ENCODE measurements around the gene LHFPL6. TPM values are rescaled to one million over a fixed set of nuclear protein-coding genes. Genes with fewer than 3 reads are reported as not detected.

LHFPL6 gene
- total RNA-seq, 4 donors from 2014 or later = 40.2 to 77.5 (median 66.6) TPM

DNA sequence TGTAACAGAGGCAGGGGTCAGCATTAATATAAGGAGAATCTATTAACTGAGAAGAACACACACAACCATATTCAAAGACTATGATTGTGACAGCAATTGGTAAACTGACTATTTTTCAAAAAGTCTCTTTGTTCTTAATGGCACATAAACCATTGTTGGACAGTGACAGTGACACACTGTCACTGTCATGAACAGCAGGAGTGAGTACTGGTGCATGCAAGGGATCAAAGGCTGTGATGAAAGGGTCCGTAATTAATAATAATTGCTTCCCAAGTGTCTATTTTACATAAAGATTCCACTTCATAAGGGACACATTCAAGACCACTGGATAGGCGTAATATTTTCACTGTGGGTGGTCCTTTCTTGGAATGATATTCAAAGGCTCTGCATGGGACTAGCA is 50.7 kb downstream of the LHFPL6 start:
- no peak overlapping the region for H3K27ac ChIP-seq
- H3K4me1 ChIP-seq = no peaks in the 10 kb centered on the region
- H3K4me3 ChIP-seq = no peak overlapping the region
- peaks cover 0 to 4% of the 10 kb centered on the region in 2 donors for H3K36me3 ChIP-seq
- TF ChIP-seq POLR2AphosphoS5 (IDR thresholded peaks at IDR 0.05) = no peak
- TF ChIP-seq, protein P1, sequence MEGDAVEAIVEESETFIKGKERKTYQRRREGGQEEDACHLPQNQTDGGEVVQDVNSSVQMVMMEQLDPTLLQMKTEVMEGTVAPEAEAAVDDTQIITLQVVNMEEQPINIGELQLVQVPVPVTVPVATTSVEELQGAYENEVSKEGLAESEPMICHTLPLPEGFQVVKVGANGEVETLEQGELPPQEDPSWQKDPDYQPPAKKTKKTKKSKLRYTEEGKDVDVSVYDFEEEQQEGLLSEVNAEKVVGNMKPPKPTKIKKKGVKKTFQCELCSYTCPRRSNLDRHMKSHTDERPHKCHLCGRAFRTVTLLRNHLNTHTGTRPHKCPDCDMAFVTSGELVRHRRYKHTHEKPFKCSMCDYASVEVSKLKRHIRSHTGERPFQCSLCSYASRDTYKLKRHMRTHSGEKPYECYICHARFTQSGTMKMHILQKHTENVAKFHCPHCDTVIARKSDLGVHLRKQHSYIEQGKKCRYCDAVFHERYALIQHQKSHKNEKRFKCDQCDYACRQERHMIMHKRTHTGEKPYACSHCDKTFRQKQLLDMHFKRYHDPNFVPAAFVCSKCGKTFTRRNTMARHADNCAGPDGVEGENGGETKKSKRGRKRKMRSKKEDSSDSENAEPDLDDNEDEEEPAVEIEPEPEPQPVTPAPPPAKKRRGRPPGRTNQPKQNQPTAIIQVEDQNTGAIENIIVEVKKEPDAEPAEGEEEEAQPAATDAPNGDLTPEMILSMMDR (IDR thresholded peaks at IDR 0.05) = no peak
- no peak for TF ChIP-seq EP300 (IDR thresholded peaks at IDR 0.05)
- no peak for TF ChIP-seq POLR2A (IDR thresholded peaks at IDR 0.05)
- no peak for ATAC-seq
- no peaks in the 10 kb centered on the region for H3K27me3 ChIP-seq
- no peaks in the 10 kb centered on the region for H3K9me3 ChIP-seq
- 78 to 96% methylated on average over 2 of the region's 2 CpGs for WGBS, 2 donors (ENCODE audit: low coverage in 1 of 2)

DNA sequence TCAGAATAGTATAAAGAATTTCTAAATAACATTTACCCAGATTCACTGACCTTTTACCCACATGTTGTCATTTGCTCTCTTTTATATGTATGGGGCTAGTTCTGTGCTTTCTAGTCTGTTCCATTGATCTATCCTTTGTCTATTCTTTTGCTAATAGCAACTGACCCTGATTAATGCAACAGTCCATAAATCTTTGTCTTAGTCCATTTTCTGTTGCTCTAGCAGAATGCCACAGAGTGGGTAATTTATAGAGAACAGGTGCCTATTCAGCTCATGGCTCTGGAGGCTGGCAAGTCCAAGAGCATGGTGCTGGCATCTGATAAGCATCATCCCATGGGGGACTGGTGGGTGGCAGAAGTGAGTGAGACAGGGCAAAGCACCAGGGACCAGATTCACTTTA is 52.1 kb downstream of the LHFPL6 start:
- no peak for ATAC-seq
- Histone ChIP-seq H3K9me3 (no peaks in the 10 kb centered on the region), H3K4me3 (no peak overlapping the region), H3K27me3 (no peaks in the 10 kb centered on the region), H3K36me3 (peaks cover 0 to 4% of the 10 kb centered on the region in 2 donors), H3K27ac (no peak overlapping the region), H3K4me1 (no peaks in the 10 kb centered on the region)
- TF ChIP-seq POLR2AphosphoS5 (IDR thresholded peaks at IDR 0.05) (no peak), EP300 (IDR thresholded peaks at IDR 0.05) (no peak), POLR2A (IDR thresholded peaks at IDR 0.05) (no peak)
- TF ChIP-seq, protein P1 (IDR thresholded peaks at IDR 0.05) = no peak

DNA sequence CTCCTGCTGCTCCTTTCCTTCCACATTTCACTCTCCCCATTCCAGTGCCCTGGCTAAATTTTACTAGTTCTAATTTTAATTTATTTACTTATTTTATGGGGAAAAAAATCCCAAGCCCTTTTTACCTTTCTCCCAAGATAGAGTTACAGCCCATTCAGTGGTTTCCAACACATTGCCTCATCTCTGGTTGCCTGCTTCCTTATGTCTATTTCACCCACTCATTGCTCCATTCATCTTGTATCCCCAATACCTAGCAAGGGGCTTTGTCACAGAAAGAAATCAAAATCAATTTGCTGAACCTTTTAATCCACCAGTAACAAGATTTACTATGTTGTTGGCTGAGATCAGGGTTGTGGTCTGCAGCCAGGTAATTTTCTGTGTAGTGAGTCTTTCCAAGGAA is 55.9 kb downstream of the LHFPL6 start:
- Histone ChIP-seq H3K36me3 (no peaks in the 10 kb centered on the region), H3K4me3 (no peak overlapping the region), H3K27me3 (no peaks in the 10 kb centered on the region), H3K27ac (no peak overlapping the region), H3K9me3 (no peaks in the 10 kb centered on the region), H3K4me1 (no peaks in the 10 kb centered on the region)
- ATAC-seq = no peak
- TF ChIP-seq POLR2A (IDR thresholded peaks at IDR 0.05) = no peak
- TF ChIP-seq, protein P1 (IDR thresholded peaks at IDR 0.05) = no peak
- no peak for TF ChIP-seq POLR2AphosphoS5 (IDR thresholded peaks at IDR 0.05)
- no peak for TF ChIP-seq EP300 (IDR thresholded peaks at IDR 0.05)

DNA sequence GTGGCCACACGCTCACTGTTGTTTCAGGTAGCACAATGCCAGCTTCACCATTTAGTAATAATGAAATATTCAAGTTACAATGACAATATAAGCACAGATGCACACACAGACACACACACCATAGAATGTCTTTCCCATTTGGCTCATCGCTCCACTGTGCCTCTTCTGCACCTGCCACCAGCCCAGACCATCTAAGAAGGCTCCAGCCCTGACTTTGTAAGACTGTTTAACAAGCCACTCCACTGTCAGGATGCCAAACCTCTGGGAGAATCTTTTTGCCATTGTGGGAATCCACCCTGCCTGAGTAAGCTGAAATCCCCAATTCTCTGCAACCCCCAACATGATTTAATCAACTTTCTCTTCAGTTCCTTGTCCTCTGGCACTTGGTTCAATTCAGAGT is 60.6 kb downstream of the LHFPL6 start:
- Histone ChIP-seq H3K27me3 (no peaks in the 10 kb centered on the region), H3K4me3 (no peak overlapping the region), H3K9me3 (no peaks in the 10 kb centered on the region), H3K4me1 (no peaks in the 10 kb centered on the region), H3K36me3 (no peaks in the 10 kb centered on the region), H3K27ac (no peak overlapping the region)
- WGBS, 2 donors (ENCODE audit: low coverage in 1 of 2) = 80 to 91% methylated on average over 2 of the region's 2 CpGs
- TF ChIP-seq POLR2A (IDR thresholded peaks at IDR 0.05) = no peak
- TF ChIP-seq, protein P1 (IDR thresholded peaks at IDR 0.05) = no peak
- no peak for TF ChIP-seq POLR2AphosphoS5 (IDR thresholded peaks at IDR 0.05)
- TF ChIP-seq EP300 (IDR thresholded peaks at IDR 0.05) = no peak
- ATAC-seq = no peak

DNA sequence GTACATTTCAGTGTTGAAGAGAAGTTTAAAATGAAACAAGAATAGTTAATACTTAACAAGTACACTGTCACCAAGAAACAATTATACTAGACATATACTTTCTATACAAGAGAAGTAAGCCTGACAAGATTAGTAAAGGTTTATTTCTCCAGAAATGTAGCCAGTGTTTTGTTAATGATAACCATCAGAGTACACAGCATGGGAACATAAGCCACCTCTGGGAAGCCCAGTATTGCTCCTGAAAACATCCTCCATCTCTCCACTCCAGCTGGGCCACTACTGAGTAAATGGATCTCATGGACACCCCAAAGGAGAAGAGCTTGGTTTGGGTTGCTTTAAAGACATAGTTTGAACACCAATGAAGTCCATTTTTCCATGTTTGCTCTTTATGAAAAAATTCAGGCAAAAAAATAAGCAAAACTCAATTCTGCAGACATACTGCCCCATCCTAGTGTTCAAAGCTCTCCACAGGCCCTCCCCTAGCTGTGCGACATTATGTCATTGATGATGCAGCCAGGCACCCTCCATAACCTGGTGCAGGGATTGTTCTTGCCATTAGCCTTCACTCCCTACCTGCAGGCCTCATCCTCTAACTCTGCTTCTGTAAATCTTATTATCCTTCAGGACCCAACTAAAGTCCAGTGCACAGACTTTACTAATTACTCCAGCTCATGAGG is 61.9 kb downstream of the LHFPL6 start:
- H3K36me3 ChIP-seq = no peaks in the 10 kb centered on the region
- TF ChIP-seq, protein P1 (IDR thresholded peaks at IDR 0.05) = no peak
- TF ChIP-seq EP300 (IDR thresholded peaks at IDR 0.05) = no peak
- H3K9me3 ChIP-seq = no peaks in the 10 kb centered on the region
- no peak overlapping the region for H3K27ac ChIP-seq
- H3K27me3 ChIP-seq = no peaks in the 10 kb centered on the region
- no peak for ATAC-seq
- peaks cover 0 to 8% (median 0%) of the 10 kb centered on the region in 3 donors for H3K4me1 ChIP-seq
- no peak overlapping the region for H3K4me3 ChIP-seq
- 90 to 100% methylated on average over 1 of the region's 1 CpG for WGBS, 2 donors (ENCODE audit: low coverage in 1 of 2)
